ENCODE results near the gene ABHD17A.

GRCh38 chr19:1828279-1829238 lies 56.7 kb downstream of the ABHD17A start:
- TF ChIP-seq CTCF (IDR thresholded peaks at IDR 0.05) (no peak), POLR2A (IDR thresholded peaks at IDR 0.05) (no peak)

All from uterus (tissue), 2 donors.